ENCODE results near the gene HPS1. TPM values are rescaled to one million over a fixed set of nuclear protein-coding genes. Genes with fewer than 3 reads are reported as not detected.
"Not testable (repeated sequence)": the region's sequence is repeated elsewhere in the genome, so short reads cannot be mapped to it uniquely, and the experiment has no call there.

Gene HPS1
- total RNA-seq, 4 donors from 2014 or later: 46.5 to 83.5 (median 67.5) TPM

- H3K36me3 ChIP-seq: peaks cover 12% of the 10 kb centered on the region
- no peak overlapping the region for H3K4me3 ChIP-seq
- H3K9me3 ChIP-seq: no peaks in the 10 kb centered on the region
- DNase-seq (ENCODE audit: low spot score in 2 of 2): no peak
- TF ChIP-seq CTCF (IDR thresholded peaks at IDR 0.05) (no peak), POLR2A (IDR thresholded peaks at IDR 0.05) (no peak), POLR2AphosphoS5 (IDR thresholded peaks at IDR 0.05) (no peak), EP300 (IDR thresholded peaks at IDR 0.05) (no peak)
- no peaks in the 10 kb centered on the region for H3K27me3 ChIP-seq
- WGBS: 85% methylated on average over 6 of the region's 6 CpGs
- H3K27ac ChIP-seq: no peak overlapping the region
- H3K4me1 ChIP-seq: peaks cover 24% of the 10 kb centered on the region
These were observed 57.3 kb downstream of the HPS1 start for GRCh38 chr10:98389398-98389797.

- no peak for DNase-seq (ENCODE audit: low spot score in 2 of 2)
- Histone ChIP-seq H3K9me3 (no peaks in the 10 kb centered on the region), H3K36me3 (peaks cover 19% of the 10 kb centered on the region), H3K4me3 (no peak overlapping the region), H3K4me1 (peaks cover 17% of the 10 kb centered on the region), H3K27ac (no peak overlapping the region), H3K27me3 (no peaks in the 10 kb centered on the region)
- TF ChIP-seq POLR2AphosphoS5 (IDR thresholded peaks at IDR 0.05): no peak
- no peak for TF ChIP-seq EP300 (IDR thresholded peaks at IDR 0.05)
- TF ChIP-seq POLR2A (IDR thresholded peaks at IDR 0.05): no peak
- TF ChIP-seq CTCF (IDR thresholded peaks at IDR 0.05): no peak
- WGBS: 94% methylated on average over 13 of the region's 13 CpGs
These were observed 58.6 kb downstream of the HPS1 start for GRCh38 chr10:98388101-98388655.

- no peaks in the 10 kb centered on the region for H3K9me3 ChIP-seq
These were observed 62.1 kb downstream of the HPS1 start for GRCh38 chr10:98384531-98385133.

GRCh38 chr10:98383869-98384268 is 62.9 kb downstream of the HPS1 start:
- WGBS: 86% methylated on average over 6 of the region's 6 CpGs
- Histone ChIP-seq H3K27ac (no peak overlapping the region), H3K4me3 (no peak overlapping the region), H3K4me1 (no peaks in the 10 kb centered on the region), H3K9me3 (no peaks in the 10 kb centered on the region), H3K27me3 (no peaks in the 10 kb centered on the region), H3K36me3 (peaks cover 25% of the 10 kb centered on the region)
- no peak for TF ChIP-seq CTCF (IDR thresholded peaks at IDR 0.05)
- TF ChIP-seq POLR2A (IDR thresholded peaks at IDR 0.05): no peak
- DNase-seq (ENCODE audit: low spot score in 2 of 2): no peak

More at GRCh38 chr10:98384531-98385133, 62.1 kb downstream of the HPS1 start:
- 99% methylated on average over 8 of the region's 9 CpGs for WGBS
- Histone ChIP-seq H3K36me3 (peaks cover 25% of the 10 kb centered on the region), H3K4me3 (no peak overlapping the region), H3K4me1 (no peaks in the 10 kb centered on the region), H3K27ac (no peak overlapping the region), H3K27me3 (no peaks in the 10 kb centered on the region)
- DNase-seq (ENCODE audit: low spot score in 2 of 2): no peak
- no peak for TF ChIP-seq EP300 (IDR thresholded peaks at IDR 0.05)
- no peak for TF ChIP-seq POLR2AphosphoS5 (IDR thresholded peaks at IDR 0.05)
- no peak for TF ChIP-seq POLR2A (IDR thresholded peaks at IDR 0.05)
- TF ChIP-seq CTCF (IDR thresholded peaks at IDR 0.05): no peak

GRCh38 chr10:98383134-98383667 is 63.5 kb downstream of the HPS1 start:
- 89% methylated on average over 7 of the region's 7 CpGs for WGBS
- H3K27ac ChIP-seq; H3K27me3 ChIP-seq; H3K4me3 ChIP-seq; DNase-seq (ENCODE audit: low spot score in 2 of 2); H3K4me1 ChIP-seq; H3K9me3 ChIP-seq: not testable (repeated sequence)
- H3K36me3 ChIP-seq: peaks cover 25% of the 10 kb centered on the region
